K562 (cell line): ENCODE measurements around the gene ATP6V1F. TPM values are rescaled to one million over a fixed set of nuclear protein-coding genes. Genes with fewer than 3 reads are reported as not detected.
A peak's percentile ranks its signal among the peaks of the same experiment; 100 is the strongest.

Experiments used
- CBX3 ChIP-seq, 2 experiments: IDR thresholded peaks; 1 replicate in 1 of 2; 2 replicates in 1 of 2; pipeline ENCODE4 v1.6.1; 2012; ENCODE audit warnings: inconsistent platforms in 2 of 2, low read length in 2 of 2, borderline replicate concordance in 1 of 2, control low read depth in 1 of 2
- CBX5 ChIP-seq: IDR thresholded peaks from 2 replicates; pipeline ENCODE4 v1.6.1; 2014; ENCODE audit warnings: low read depth, borderline replicate concordance
- DNMT1 ChIP-seq: fragments of 450-650 bp; IDR thresholded peaks from 2 replicates; pipeline ENCODE4 v1.6.1; 2016; ENCODE audit warnings: antibody characterized with exemption, mild to moderate bottlenecking
- ETV6 ChIP-seq, 3 experiments: fragments of 150-350 bp in 1 of 3; sonication (generic) in 1 of 3; formaldehyde crosslinking in 1 of 3; IDR thresholded peaks; 2 replicates each; pipeline versions ENCODE4 v1.6.1 to v1.8.0; 2014 to 2022; ENCODE audit warnings: borderline replicate concordance in 2 of 3, low read depth in 2 of 3, antibody characterized with exemption in 1 of 3, low read length in 1 of 3, mild to moderate bottlenecking in 1 of 3, missing genetic modification reagents in 1 of 3
- HNRNPUL1 ChIP-seq: fragments of 200-400 bp; formaldehyde crosslinking; IDR thresholded peaks from 2 replicates; pipeline ENCODE4 v1.6.1; 2017; ENCODE audit warnings: low read length
- ILF3 ChIP-seq: fragments of 450-650 bp; IDR thresholded peaks from 2 replicates; pipeline ENCODE4 v1.6.1; 2018; ENCODE audit warnings: antibody characterized with exemption, mild to moderate bottlenecking, moderate library complexity, borderline replicate concordance
- KAT7 ChIP-seq: sonication (generic); formaldehyde crosslinking; IDR thresholded peaks from 2 replicates; pipeline ENCODE4 v1.8.0; 2022; ENCODE audit warnings: missing genetic modification reagents, mild to moderate bottlenecking, borderline replicate concordance
- KDM1A ChIP-seq, 2 experiments: fragments of 450-650 bp; IDR thresholded peaks; 2 replicates each; pipeline ENCODE4 v1.6.1; 2016; ENCODE audit warnings: mild to moderate bottlenecking in 2 of 2
- KLF6 ChIP-seq: fragments of 250-450 bp; sonication (Bioruptor Pico); IDR thresholded peaks from 2 replicates; pipeline ENCODE4 v1.4.0; 2020; ENCODE audit warnings: mild to moderate bottlenecking, moderate library complexity, borderline replicate concordance
- MAFF ChIP-seq: IDR thresholded peaks from 2 replicates; pipeline ENCODE4 v1.6.1; 2012; ENCODE audit warnings: low read length, improper control_type of control experiment
- MEF2D ChIP-seq: conservative IDR thresholded peaks from 2 replicates; pipeline ENCODE4 v1.6.1; 2016; ENCODE audit warnings: low read depth, missing genetic modification characterization, missing compliant biosample characterization
- NFRKB ChIP-seq: fragments of 450-650 bp; IDR thresholded peaks from 2 replicates; pipeline ENCODE4 v1.6.1; 2016; ENCODE audit warnings: low read depth
- PATZ1 ChIP-seq: fragments of 250-450 bp; sonication (Bioruptor Pico); IDR thresholded peaks from 2 replicates; pipeline ENCODE4 v1.5.0; 2020; ENCODE audit warnings: mild to moderate bottlenecking, borderline replicate concordance
- PCBP1 ChIP-seq: fragments of 200-400 bp; formaldehyde crosslinking; IDR thresholded peaks from 2 replicates; pipeline ENCODE4 v1.6.1; 2018; ENCODE audit warnings: mild to moderate bottlenecking, low read depth, low read length; ENCODE audit not compliant: poor library complexity, severe bottlenecking
- SAP30 ChIP-seq: fragments of 200-600 bp; sonication (generic); IDR thresholded peaks from 2 replicates; pipeline ENCODE4 v1.6.1; 2012; ENCODE audit warnings: borderline replicate concordance, low read depth, mild to moderate bottlenecking, moderate library complexity, low read length, control low read depth, inconsistent platforms; ENCODE audit not compliant: insufficient read depth, poor library complexity, severe bottlenecking
- SIRT6 ChIP-seq: IDR thresholded peaks from one replicate; pipeline ENCODE4 v1.6.1; 2012; ENCODE audit warnings: low read depth, mild to moderate bottlenecking, control low read depth, inconsistent platforms, low read length, moderate library complexity
- SMAD2 ChIP-seq: fragments of 150-350 bp; IDR thresholded peaks from 2 replicates; pipeline ENCODE4 v1.6.1; 2014; ENCODE audit warnings: low read depth, mild to moderate bottlenecking, low read length
- STAT5A ChIP-seq: IDR thresholded peaks from 2 replicates; pipeline ENCODE4 v1.6.1; 2012; ENCODE audit warnings: low read length, inconsistent platforms, borderline replicate concordance
- TAF1 ChIP-seq: IDR thresholded peaks from 2 replicates; pipeline ENCODE4 v1.6.1; 2011; ENCODE audit warnings: mild to moderate bottlenecking, low read length, moderate library complexity; ENCODE audit not compliant: insufficient read depth, control insufficient read depth, severe bottlenecking; ENCODE audit errors: extremely low read depth
- TBL1XR1 ChIP-seq, 2 experiments: IDR thresholded peaks; 2 replicates each; pipeline ENCODE4 v1.6.1; 2012; ENCODE audit warnings: improper control_type of control experiment in 2 of 2, low read length in 2 of 2, mild to moderate bottlenecking in 1 of 2
- TFAM ChIP-seq: fragments of 250-450 bp; sonication (Bioruptor Pico); conservative IDR thresholded peaks from 2 replicates; pipeline ENCODE4 v1.5.0; 2021; ENCODE audit warnings: mild to moderate bottlenecking, moderate library complexity
- ZNF121 ChIP-seq: sonication (generic); formaldehyde crosslinking; conservative IDR thresholded peaks from 2 replicates; pipeline ENCODE4 v1.8.0; 2022; ENCODE audit warnings: missing genetic modification reagents
- ZNF253 ChIP-seq: fragments of 250-450 bp; sonication (Bioruptor Pico); conservative IDR thresholded peaks from 2 replicates; pipeline ENCODE4 v1.6.1; 2021; ENCODE audit warnings: mild to moderate bottlenecking
- ZNF644 ChIP-seq: fragments of 200-800 bp; sonication (Bioruptor generic); IDR thresholded peaks from 2 replicates; pipeline ENCODE4 v1.6.1; 2016; ENCODE audit warnings: low read depth, missing genetic modification characterization, missing compliant biosample characterization
- ZNF707 ChIP-seq: fragments of 250-450 bp; sonication (Bioruptor Pico); conservative IDR thresholded peaks from 2 replicates; pipeline ENCODE4 v1.8.0; 2022; ENCODE audit warnings: inconsistent platforms, mild to moderate bottlenecking, moderate library complexity
- polyA plus RNA-seq, 8 experiments: library from polyadenylated mRNA; depleted of rRNA in 4 of 8; stranded (reverse) in 5 of 8; unstranded in 3 of 8; fragments of >200 nt; fragmentation: Nextera tagmentation in 2 of 8; fragmentation: Illumina TruSeq in 1 of 8; extraction: Ambion mirVana in 2 of 8; extraction: Trizol in 1 of 8; gene quantifications; 2 replicates each; pipeline versions ENCODE4 v1.2.1 to v1.2.3, GENCODE V29; 2011 to 2014; ENCODE audit warnings: inconsistent platforms in 1 of 8, missing spikeins in 1 of 8
- total RNA-seq, 7 experiments: library from RNA; depleted of rRNA in 6 of 7; stranded (reverse); fragments of >200 nt in 6 of 7; fragmentation: Illumina TruSeq in 2 of 7; extraction: Trizol in 2 of 7; gene quantifications; 2 replicates each; pipeline versions ENCODE4 v1.2.1 to v1.2.3, GENCODE V29; 2011 to 2021; ENCODE audit warnings: low replicate concordance in 1 of 7
- TF ChIP-seq, protein P1 (sequence below): fragments of 250-450 bp; sonication (Bioruptor Pico); IDR thresholded peaks from 2 replicates; pipeline ENCODE4 v1.5.0; 2021

Gene ATP6V1F
- total and polyA plus RNA-seq, 9 of the 15 experiments (the other 6 are each of a cell fraction or from before 2014, with no cell fraction given) = 206 to 1,123 (median 542) TPM

GRCh38 chr7:128830231-128831177 lies 32.2 kb upstream of the ATP6V1F start, which contains the start of gene FLNC (continued):
- TF ChIP-seq PATZ1 (CRISPR knock-in tag) (no peak), STAT5A (no peak), SIRT6 (no peak), PCBP1 (no peak), ZNF644 (no peak), SMAD2 (no peak), KLF6 (CRISPR knock-in tag) (no peak), CBX5 (no peak), ETV6 (IDR thresholded peaks at IDR 0.05; ENCODE audit: borderline replicate concordance in 1 of 2, low read depth in 2 of 2, low read length in 1 of 2) (no peak), ETV6 (CRISPR knock-in tag; IDR thresholded peaks at IDR 0.05; ENCODE audit: borderline replicate concordance) (no peak), KAT7 (peak; percentile 95; the same call in 1 of the 2 replicates), ZNF707 (no peak), KDM1A (IDR thresholded peaks at IDR 0.05) (no peak), ZNF253 (no peak), SAP30 (peak; percentile 70), CBX3 (IDR thresholded peaks at IDR 0.05; ENCODE audit: borderline replicate concordance in 1 of 2, low read length in 2 of 2) (peak in 1 of 2 experiments; percentile 65; a peak in 2 of 3 replicates), NFRKB (peak; percentile 33; the same call in 1 of the 2 replicates), TAF1 (peak; percentile 71), DNMT1 (no peak), ZNF121 (CRISPR knock-in tag) (no peak), MEF2D (tag) (no peak), ILF3 (no peak), TFAM (no peak), MAFF (no peak), TBL1XR1 (IDR thresholded peaks at IDR 0.05; ENCODE audit: low read length in 2 of 2) (no peak), HNRNPUL1 (no peak)
- TF ChIP-seq, protein P1, sequence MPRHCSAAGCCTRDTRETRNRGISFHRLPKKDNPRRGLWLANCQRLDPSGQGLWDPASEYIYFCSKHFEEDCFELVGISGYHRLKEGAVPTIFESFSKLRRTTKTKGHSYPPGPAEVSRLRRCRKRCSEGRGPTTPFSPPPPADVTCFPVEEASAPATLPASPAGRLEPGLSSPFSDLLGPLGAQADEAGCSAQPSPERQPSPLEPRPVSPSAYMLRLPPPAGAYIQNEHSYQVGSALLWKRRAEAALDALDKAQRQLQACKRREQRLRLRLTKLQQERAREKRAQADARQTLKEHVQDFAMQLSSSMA (CRISPR knock-in tag) = no peak
